Naive thymus-derived CD4-positive, alpha-beta T cell (primary cell): Measurements from ENCODE around the gene WDFY1. TPM values are rescaled to one million over a fixed set of nuclear protein-coding genes. Genes with fewer than 3 reads are reported as not detected.
"Not testable (repeated sequence)": the region's sequence is repeated elsewhere in the genome, so short reads cannot be mapped to it uniquely, and the experiment has no call there.

Experiments
- ATAC-seq: fragments of 150-1000 bp; cut with Tn5 transposase; 2 replicates; pipeline ENCODE4 v1.10.0; 2021; ENCODE audit warnings: mild to moderate bottlenecking, moderate library complexity
- CTCF ChIA-PET: fragments of 350-600 bp; sonication (Branson Sonifier 250); formaldehyde crosslinking; loops from one replicate; lab custom pipeline; 2021; ENCODE audit warnings: antibody characterized with exemption; lab: Charles Lee
- POLR2A ChIA-PET: fragments of 350-600 bp; sonication (Branson Sonifier 250); formaldehyde crosslinking; loops from one replicate; lab custom pipeline; 2021; ENCODE audit warnings: antibody characterized with exemption, inconsistent platforms; lab: Charles Lee
- DNase-seq, 9 donors: peaks; one replicate each; pipeline versions ENCODE4 v3.0.0 to v3.0.0-alpha.2; 2020 to 2022; ENCODE audit warnings: mixed read lengths in 1 of 9
- H3K27ac ChIP-seq: one replicate; pipeline ENCODE4 v1.7.0; 2013; ENCODE audit warnings: mild to moderate bottlenecking, low read depth, low read length, moderate library complexity
- H3K27me3 ChIP-seq, 2 donors: one replicate each; pipeline ENCODE4 v1.7.0; 2013; ENCODE audit warnings: low read length in 2 of 2, mild to moderate bottlenecking in 2 of 2, moderate library complexity in 2 of 2; ENCODE audit not compliant: control insufficient read depth in 2 of 2, insufficient read depth in 2 of 2
- H3K36me3 ChIP-seq, 3 experiments: 1 replicate in 2 of 3; 2 replicates in 1 of 3; pipeline ENCODE4 v1.7.0; 2013; ENCODE audit warnings: low read length in 3 of 3, mild to moderate bottlenecking in 3 of 3, moderate library complexity in 1 of 3; ENCODE audit not compliant: insufficient read depth in 3 of 3, control insufficient read depth in 2 of 3
- H3K4me1 ChIP-seq, 2 donors: one replicate each; pipeline ENCODE4 v1.7.0; 2013; ENCODE audit warnings: low read length in 2 of 2, mild to moderate bottlenecking in 2 of 2, moderate library complexity in 1 of 2; ENCODE audit not compliant: control insufficient read depth in 2 of 2, insufficient read depth in 2 of 2
- H3K4me3 ChIP-seq: 2 replicates; pipeline ENCODE4 v1.7.0; 2013; ENCODE audit warnings: mild to moderate bottlenecking, low read length
- H3K9me3 ChIP-seq, 3 experiments: 1 replicate in 2 of 3; 2 replicates in 1 of 3; pipeline ENCODE4 v1.7.0; 2013; ENCODE audit warnings: low read length in 3 of 3; ENCODE audit not compliant: control insufficient read depth in 2 of 3
- H3K27ac Mint-ChIP-seq, 9 donors: one replicate each; pipeline ENCODE4 v1.8.0; 2020 to 2022; ENCODE audit warnings: mixed read lengths in 9 of 9, mild to moderate bottlenecking in 8 of 9, moderate library complexity in 5 of 9, inconsistent platforms in 2 of 9
- H3K27me3 Mint-ChIP-seq, 5 donors: one replicate each; pipeline ENCODE4 v1.8.0; 2021 to 2022; ENCODE audit warnings: mixed read lengths in 5 of 5, mild to moderate bottlenecking in 1 of 5
- H3K36me3 Mint-ChIP-seq, 5 donors: one replicate each; pipeline ENCODE4 v1.8.0; 2020 to 2022; ENCODE audit warnings: mixed read lengths in 5 of 5, mild to moderate bottlenecking in 3 of 5, inconsistent platforms in 1 of 5
- H3K4me1 Mint-ChIP-seq, 7 donors: one replicate each; pipeline ENCODE4 v1.8.0; 2020 to 2022; ENCODE audit warnings: mixed read lengths in 7 of 7, mild to moderate bottlenecking in 3 of 7, inconsistent platforms in 1 of 7
- H3K4me3 Mint-ChIP-seq, 10 donors: one replicate each; pipeline ENCODE4 v1.8.0; 2020 to 2022; ENCODE audit warnings: mild to moderate bottlenecking in 10 of 10, mixed read lengths in 10 of 10, moderate library complexity in 6 of 10, inconsistent platforms in 2 of 10
- H3K9me3 Mint-ChIP-seq, 11 donors: one replicate each; pipeline ENCODE4 v1.8.0; 2020 to 2022; ENCODE audit warnings: mixed read lengths in 11 of 11, mild to moderate bottlenecking in 4 of 11, inconsistent platforms in 1 of 11, moderate library complexity in 1 of 11
- intact Hi-C, 2 donors: fragments of 100-400 bp; cut with micrococcal nuclease; formaldehyde crosslinking; loops; one replicate each; pipeline ENCODE4 v1.15.1; 2023
- polyA plus RNA-seq, 2 donors: library from polyadenylated mRNA; unstranded; fragments of 300-500 nt; fragmentation: Illumina TruSeq; gene quantifications; one replicate each; pipeline ENCODE4 v1.2.3, GENCODE V29; 2021
- total RNA-seq, 6 experiments: library from RNA in 5 of 6; stranded (reverse) in 5 of 6; gene quantifications; 1 replicate in 5 of 6; 2 replicates in 1 of 6; pipeline ENCODE4 v1.2.3 and lab custom pipeline; 2021 to 2026

WDFY1 gene
- total and polyA plus RNA-seq, 7 experiments from 2014 or later, result 13.9 to 80.1 (median 27.4) TPM

GRCh38 chr2:223882715-223883114 lies 62.4 kb downstream of the WDFY1 start:
- Histone ChIP-seq H3K4me1 (no peaks in the 10 kb centered on the region), H3K4me3 (no peak overlapping the region), H3K36me3 (peaks cover 14 to 62% (median 16%) of the 10 kb centered on the region in 3 experiments), H3K27me3 (no peaks in the 10 kb centered on the region), H3K9me3 (no peaks in the 10 kb centered on the region), H3K27ac (no peak overlapping the region)
- Mint-ChIP-seq H3K9me3 (no peaks in the 10 kb centered on the region), H3K4me1 (peaks cover 0 to 18% (median 0%) of the 10 kb centered on the region in 7 donors), H3K27ac (no peak overlapping the region), H3K36me3 (peaks cover 12 to 61% (median 33%) of the 10 kb centered on the region in 5 donors), H3K4me3 (no peak overlapping the region), H3K27me3 (no peaks in the 10 kb centered on the region)
- CTCF ChIA-PET, result no interaction called here
- POLR2A ChIA-PET, result no interaction called here
- ATAC-seq (no peak), DNase-seq (no peak)
- intact Hi-C loops, result no loop called here

- no peak overlapping the region for H3K4me3 ChIP-seq
- H3K4me1 Mint-ChIP-seq, result peaks cover 0 to 14% (median 0%) of the 10 kb centered on the region in 7 donors
- H3K4me3 Mint-ChIP-seq, result no peak overlapping the region
- peaks cover 11 to 71% (median 19%) of the 10 kb centered on the region in 3 experiments for H3K36me3 ChIP-seq
- DNase-seq, result no peak
- H3K27me3 ChIP-seq, result no peaks in the 10 kb centered on the region
- no peaks in the 10 kb centered on the region for H3K9me3 ChIP-seq
- H3K27ac ChIP-seq, result no peak overlapping the region
- ChIA-PET CTCF (no interaction called here), POLR2A (no interaction called here)
- no peaks in the 10 kb centered on the region for H3K4me1 ChIP-seq
- no peaks in the 10 kb centered on the region for H3K27me3 Mint-ChIP-seq
- H3K9me3 Mint-ChIP-seq, result no peaks in the 10 kb centered on the region
- intact Hi-C loops, result no loop called here
- no peak for ATAC-seq
- H3K36me3 Mint-ChIP-seq, result peaks cover 12 to 68% (median 41%) of the 10 kb centered on the region in 5 donors
- peak overlapping the region in 2 of 9 donors; percentile 15 to 47 for H3K27ac Mint-ChIP-seq
Measured at GRCh38 chr2:223880796-223881195, 64.3 kb downstream of the WDFY1 start.

GRCh38 chr2:223877721-223878410 lies 67.3 kb downstream of the WDFY1 start:
- Mint-ChIP-seq H3K36me3 (peaks cover 12 to 60% (median 38%) of the 10 kb centered on the region in 5 donors), H3K4me3 (no peak overlapping the region), H3K4me1 (peaks cover 0 to 11% (median 0%) of the 10 kb centered on the region in 7 donors), H3K27me3 (no peaks in the 10 kb centered on the region), H3K27ac (no peak overlapping the region), H3K9me3 (peaks cover 0 to under 1% (median 0%) of the 10 kb centered on the region in 11 donors)
- H3K36me3 ChIP-seq, result peaks cover 5 to 50% (median 19%) of the 10 kb centered on the region in 3 experiments
- ChIA-PET POLR2A (no interaction called here), CTCF (no interaction called here)
- no peak overlapping the region for H3K4me3 ChIP-seq
- H3K4me1 ChIP-seq, result no peaks in the 10 kb centered on the region
- no peak overlapping the region for H3K27ac ChIP-seq
- intact Hi-C loops, result no loop called here
- no peaks in the 10 kb centered on the region for H3K27me3 ChIP-seq
- no peak for ATAC-seq
- no peak for DNase-seq
- no peaks in the 10 kb centered on the region for H3K9me3 ChIP-seq

GRCh38 chr2:223873672-223874071 lies 71.5 kb downstream of the WDFY1 start:
- Mint-ChIP-seq H3K27ac (peak overlapping the region in 1 of 9 donors; percentile 56), H3K9me3 (peaks cover 0 to 2% (median 0%) of the 10 kb centered on the region in 11 donors), H3K36me3 (peaks cover 7 to 58% (median 47%) of the 10 kb centered on the region in 5 donors), H3K4me1 (peaks cover 0 to 3% (median 0%) of the 10 kb centered on the region in 7 donors), H3K27me3 (no peaks in the 10 kb centered on the region), H3K4me3 (no peak overlapping the region)
- no peak overlapping the region for H3K27ac ChIP-seq
- H3K9me3 ChIP-seq, result no peaks in the 10 kb centered on the region
- peaks cover 5 to 21% (median 13%) of the 10 kb centered on the region in 3 experiments for H3K36me3 ChIP-seq
- intact Hi-C loops, result loop anchor here in 1 of 2 donors (5.0 kb wide), 1 partner anchor 146 kb away; no protein-coding TSS in a partner anchor
- no peaks in the 10 kb centered on the region for H3K4me1 ChIP-seq
- POLR2A ChIA-PET, result no interaction called here
- H3K27me3 ChIP-seq, result no peaks in the 10 kb centered on the region
- CTCF ChIA-PET, result no interaction called here
- no peak overlapping the region for H3K4me3 ChIP-seq
- DNase-seq, result no peak
- no peak for ATAC-seq

- H3K27me3 ChIP-seq, H3K4me1 ChIP-seq, H3K9me3 ChIP-seq, H3K4me3 Mint-ChIP-seq, ATAC-seq, CTCF ChIA-PET, H3K27ac Mint-ChIP-seq, H3K4me1 Mint-ChIP-seq, H3K27ac ChIP-seq, DNase-seq, H3K27me3 Mint-ChIP-seq, POLR2A ChIA-PET, H3K4me3 ChIP-seq, H3K9me3 Mint-ChIP-seq: not testable (repeated sequence)
- H3K36me3 ChIP-seq, result peaks cover 0 to 13% (median 5%) of the 10 kb centered on the region in 3 experiments
- peaks cover 4 to 49% (median 39%) of the 10 kb centered on the region in 5 donors for H3K36me3 Mint-ChIP-seq
- intact Hi-C loops, result loop anchor here in 1 of 2 donors (5.0 kb wide), 1 partner anchor 145 kb away; no protein-coding TSS in a partner anchor
Measured at GRCh38 chr2:223872772-223873171, 72.4 kb downstream of the WDFY1 start.

- H3K27me3 ChIP-seq, ATAC-seq, H3K36me3 ChIP-seq, DNase-seq, CTCF ChIA-PET, H3K27ac Mint-ChIP-seq, H3K4me3 ChIP-seq, H3K27ac ChIP-seq, H3K27me3 Mint-ChIP-seq, H3K4me3 Mint-ChIP-seq, H3K9me3 Mint-ChIP-seq, H3K4me1 ChIP-seq, H3K9me3 ChIP-seq, POLR2A ChIA-PET: not testable (repeated sequence)
- peaks cover 0 to 11% (median 1%) of the 10 kb centered on the region in 7 donors for H3K4me1 Mint-ChIP-seq
- H3K36me3 Mint-ChIP-seq, result peaks cover 4 to 38% (median 30%) of the 10 kb centered on the region in 5 donors
- intact Hi-C loops, result loop anchor here in 1 of 2 donors (5.0 kb wide), 1 partner anchor 144 kb away; no protein-coding TSS in a partner anchor
Measured at GRCh38 chr2:223871661-223872060, 73.5 kb downstream of the WDFY1 start.
